ENCODE results near the gene NBR1. TPM values are rescaled to one million over a fixed set of nuclear protein-coding genes. Genes with fewer than 3 reads are reported as not detected.

NBR1 gene, protein sequence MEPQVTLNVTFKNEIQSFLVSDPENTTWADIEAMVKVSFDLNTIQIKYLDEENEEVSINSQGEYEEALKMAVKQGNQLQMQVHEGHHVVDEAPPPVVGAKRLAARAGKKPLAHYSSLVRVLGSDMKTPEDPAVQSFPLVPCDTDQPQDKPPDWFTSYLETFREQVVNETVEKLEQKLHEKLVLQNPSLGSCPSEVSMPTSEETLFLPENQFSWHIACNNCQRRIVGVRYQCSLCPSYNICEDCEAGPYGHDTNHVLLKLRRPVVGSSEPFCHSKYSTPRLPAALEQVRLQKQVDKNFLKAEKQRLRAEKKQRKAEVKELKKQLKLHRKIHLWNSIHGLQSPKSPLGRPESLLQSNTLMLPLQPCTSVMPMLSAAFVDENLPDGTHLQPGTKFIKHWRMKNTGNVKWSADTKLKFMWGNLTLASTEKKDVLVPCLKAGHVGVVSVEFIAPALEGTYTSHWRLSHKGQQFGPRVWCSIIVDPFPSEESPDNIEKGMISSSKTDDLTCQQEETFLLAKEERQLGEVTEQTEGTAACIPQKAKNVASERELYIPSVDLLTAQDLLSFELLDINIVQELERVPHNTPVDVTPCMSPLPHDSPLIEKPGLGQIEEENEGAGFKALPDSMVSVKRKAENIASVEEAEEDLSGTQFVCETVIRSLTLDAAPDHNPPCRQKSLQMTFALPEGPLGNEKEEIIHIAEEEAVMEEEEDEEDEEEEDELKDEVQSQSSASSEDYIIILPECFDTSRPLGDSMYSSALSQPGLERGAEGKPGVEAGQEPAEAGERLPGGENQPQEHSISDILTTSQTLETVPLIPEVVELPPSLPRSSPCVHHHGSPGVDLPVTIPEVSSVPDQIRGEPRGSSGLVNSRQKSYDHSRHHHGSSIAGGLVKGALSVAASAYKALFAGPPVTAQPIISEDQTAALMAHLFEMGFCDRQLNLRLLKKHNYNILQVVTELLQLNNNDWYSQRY
- total RNA-seq = 53.0 and 87.6 TPM in 2 replicates

DNA sequence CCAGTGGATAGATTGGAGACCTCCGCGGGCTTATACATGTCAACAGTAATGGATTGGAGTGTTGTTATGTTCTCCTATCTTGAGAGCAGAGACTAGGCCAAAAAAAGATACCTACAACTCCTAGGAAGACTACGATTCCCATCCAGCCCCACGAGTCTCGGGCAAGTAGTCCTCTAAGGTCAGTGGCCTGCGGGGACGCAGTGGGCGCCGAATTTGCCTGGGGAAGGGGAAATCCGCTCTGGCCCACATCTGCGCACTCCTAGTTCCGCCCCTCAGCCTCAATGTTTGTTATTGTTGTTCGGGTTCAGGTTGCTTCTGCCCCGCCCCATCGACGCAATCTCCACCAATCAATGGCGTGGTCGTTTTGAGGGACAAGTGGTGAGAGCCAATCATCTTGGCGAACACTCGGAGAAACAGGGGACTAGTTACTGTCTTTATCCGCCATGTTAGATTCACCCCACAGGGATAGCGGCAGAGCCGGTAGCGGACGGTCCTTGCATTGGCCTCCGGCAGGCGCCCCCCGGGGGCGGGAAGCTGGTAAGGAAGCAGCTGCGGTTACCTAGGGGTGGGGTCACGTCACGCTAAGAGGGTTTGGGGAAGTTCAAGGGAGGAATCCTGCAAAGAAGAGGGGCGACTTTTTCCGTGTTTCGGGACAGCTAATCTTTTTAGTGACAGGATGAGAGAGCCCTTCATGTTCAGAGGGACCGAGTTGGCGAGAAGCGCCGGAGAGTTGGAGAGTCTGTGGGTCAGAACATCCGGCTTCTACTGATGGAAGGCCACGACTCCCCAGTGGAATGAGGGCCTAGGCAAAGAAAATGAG lies at the start of gene NBR1:
NBR1 (plus strand) TSS at position 449 of the 820 bp plus-strand sequence. CDS start 4,586 bp downstream, outside the sequence.

GRCh38 chr17:43125133-43125966 lies 45.7 kb upstream of the NBR1 start, which contains the start of gene BRCA1:
Gene BRCA1 (minus strand): TSS chr17:43125364. CDS start chr17:43124096, 1,268 bp downstream.

DNA sequence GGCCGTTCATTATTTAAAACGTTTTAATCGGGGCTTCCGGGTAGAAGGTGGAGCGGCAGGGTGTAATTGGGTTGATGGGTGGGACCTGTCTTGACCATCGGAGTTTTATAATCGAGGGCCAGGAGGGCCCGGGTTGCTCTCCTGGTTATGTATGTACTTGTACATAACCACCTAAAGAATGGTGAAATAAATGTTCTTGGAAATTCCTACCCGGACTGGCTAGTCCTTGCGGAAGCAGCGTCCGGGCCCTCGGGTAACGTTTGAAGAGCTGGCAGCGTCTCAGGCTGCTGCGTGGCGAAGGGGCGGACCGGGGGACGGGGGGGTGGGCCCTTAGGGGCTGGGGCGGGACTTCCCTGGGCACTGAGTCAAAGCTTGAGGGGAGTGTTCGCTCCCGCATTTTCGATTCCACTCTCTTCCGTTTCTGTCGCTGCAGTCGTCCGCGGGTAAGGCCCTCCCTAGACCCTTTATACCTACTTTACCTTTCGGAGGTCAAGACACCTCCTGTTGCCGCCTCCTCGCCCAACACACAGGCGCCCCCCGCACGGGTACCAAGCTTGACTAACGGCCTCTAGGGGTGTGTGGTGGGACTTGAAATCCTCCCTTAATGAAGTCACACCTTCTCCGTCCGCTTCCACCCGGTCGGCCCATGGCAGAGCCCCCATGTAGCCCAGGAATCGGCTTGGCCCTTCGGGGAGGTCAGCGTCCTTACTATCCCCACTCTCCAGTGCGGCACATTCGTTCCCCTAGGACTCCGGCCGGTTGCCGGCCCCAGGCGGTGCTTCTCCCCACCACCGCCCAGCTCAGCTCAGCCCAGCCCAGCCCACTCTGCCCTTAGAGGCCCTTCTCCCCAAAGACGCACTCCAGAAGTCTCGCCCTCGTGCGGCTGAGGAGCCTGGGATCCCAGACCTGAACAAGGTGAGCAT lies 40.7 kb downstream of the NBR1 start, which contains the start of gene TMEM106A:
TMEM106A (plus strand) TSS at position 396 of the 923 bp plus-strand sequence. CDS start 1,167 bp downstream, outside the sequence.

GRCh38 chr17:43228020-43228782 lies 57.2 kb downstream of the NBR1 start, which contains the start of gene CCDC200:
Gene CCDC200 (minus strand): TSS chr17:43228623. CDS start chr17:43228554, 69 bp downstream.

GRCh38 chr17:43233877-43234276 lies 62.9 kb downstream of the NBR1 start, which contains the start of gene RNU2-1:
Gene RNU2-1 (minus strand): TSS chr17:43233977.

Other genes with a start within 250 kb of the NBR1 start
- 11.9 and 14.0 TPM in 2 replicates for gene AARSD1, start 206.8 kb upstream of the NBR1 start, total RNA-seq
- 0.21 and 0.24 TPM in 2 replicates for gene PTGES3L, start 191.1 kb upstream of the NBR1 start, total RNA-seq
- 8.7 and 9.4 TPM in 2 replicates for gene RUNDC1, start 190.6 kb upstream of the NBR1 start, total RNA-seq
- 1,542 and 1,825 TPM in 2 replicates for gene RPL27, start 172.8 kb upstream of the NBR1 start, total RNA-seq
- gene IFI35, start 164.4 kb upstream of the NBR1 start, total RNA-seq = 2.1 and 10.4 TPM in 2 replicates
- gene VAT1, start 148.8 kb upstream of the NBR1 start, total RNA-seq = 94.8 and 149 TPM in 2 replicates
- 0.24 TPM in 1 of 2 replicates, not detected in the other for gene RND2, start 146.0 kb upstream of the NBR1 start, total RNA-seq
- gene BRCA1, start 45.9 kb upstream of the NBR1 start, total RNA-seq = 3.8 and 4.3 TPM in 2 replicates
- 0.21 and 0.48 TPM in 2 replicates for gene TMEM106A, start 40.7 kb downstream of the NBR1 start, total RNA-seq
- gene CCDC200, start 57.4 kb downstream of the NBR1 start, total RNA-seq = not detected in 2 replicates
- gene RNU2-1, start 62.8 kb downstream of the NBR1 start, total RNA-seq = not detected in 2 replicates
- 47.2 and 81.4 TPM in 2 replicates for gene ARL4D, start 227.8 kb downstream of the NBR1 start, total RNA-seq